ENCODE results near the gene MLPH. TPM values are rescaled to one million over a fixed set of nuclear protein-coding genes. Genes with fewer than 3 reads are reported as not detected.

MLPH gene
- total and polyA plus RNA-seq, 12 donors: 0.12 to 3.6 (median 0.84) TPM; not detected in 1

DNA sequence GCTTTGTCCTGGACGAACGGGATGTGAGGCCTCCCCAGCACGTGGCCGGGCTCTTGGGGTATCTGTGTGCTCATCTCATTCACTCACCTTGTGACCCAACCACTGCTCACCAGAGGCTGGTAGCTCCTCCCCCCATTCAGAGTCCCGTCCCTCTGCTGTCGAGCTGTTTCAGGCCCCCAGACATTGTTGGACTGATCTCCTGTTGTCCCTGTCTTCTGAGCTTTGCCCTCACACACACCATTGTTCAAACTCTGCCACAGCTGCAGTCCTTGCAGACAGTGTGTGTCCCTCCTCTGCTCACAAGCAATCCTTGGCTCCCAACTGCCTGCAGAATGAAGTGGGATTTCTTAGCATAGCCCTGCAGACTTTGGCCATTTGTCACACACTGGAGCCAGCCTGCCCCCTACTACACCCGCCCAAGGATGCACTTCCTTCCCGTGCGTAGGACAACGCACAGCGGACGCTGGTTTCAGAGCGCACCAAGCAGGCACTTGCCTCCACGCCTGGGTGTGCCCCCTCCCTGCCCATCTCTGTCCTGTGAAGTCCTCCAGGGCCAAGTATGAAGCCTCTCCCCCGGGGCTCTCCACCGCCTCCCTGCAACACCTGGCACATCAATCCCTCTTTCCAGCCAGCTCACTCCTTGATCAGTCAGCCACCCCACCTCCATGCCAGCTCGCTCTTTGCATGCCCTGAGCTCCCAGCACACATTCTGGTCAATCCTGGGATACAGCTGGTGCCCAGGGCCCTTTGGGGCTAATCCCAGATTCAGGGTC is 62.8 kb downstream of the MLPH start:
- TF ChIP-seq, protein P1, sequence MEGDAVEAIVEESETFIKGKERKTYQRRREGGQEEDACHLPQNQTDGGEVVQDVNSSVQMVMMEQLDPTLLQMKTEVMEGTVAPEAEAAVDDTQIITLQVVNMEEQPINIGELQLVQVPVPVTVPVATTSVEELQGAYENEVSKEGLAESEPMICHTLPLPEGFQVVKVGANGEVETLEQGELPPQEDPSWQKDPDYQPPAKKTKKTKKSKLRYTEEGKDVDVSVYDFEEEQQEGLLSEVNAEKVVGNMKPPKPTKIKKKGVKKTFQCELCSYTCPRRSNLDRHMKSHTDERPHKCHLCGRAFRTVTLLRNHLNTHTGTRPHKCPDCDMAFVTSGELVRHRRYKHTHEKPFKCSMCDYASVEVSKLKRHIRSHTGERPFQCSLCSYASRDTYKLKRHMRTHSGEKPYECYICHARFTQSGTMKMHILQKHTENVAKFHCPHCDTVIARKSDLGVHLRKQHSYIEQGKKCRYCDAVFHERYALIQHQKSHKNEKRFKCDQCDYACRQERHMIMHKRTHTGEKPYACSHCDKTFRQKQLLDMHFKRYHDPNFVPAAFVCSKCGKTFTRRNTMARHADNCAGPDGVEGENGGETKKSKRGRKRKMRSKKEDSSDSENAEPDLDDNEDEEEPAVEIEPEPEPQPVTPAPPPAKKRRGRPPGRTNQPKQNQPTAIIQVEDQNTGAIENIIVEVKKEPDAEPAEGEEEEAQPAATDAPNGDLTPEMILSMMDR (IDR thresholded peaks at IDR 0.05): no peak
- no peak for TF ChIP-seq POLR2A (IDR thresholded peaks at IDR 0.05)
- Histone ChIP-seq H3K36me3 (replicated peaks in 1 of 2) (no peaks in the 10 kb centered on the region), H3K27ac (no peak overlapping the region), H3K27me3 (no peaks in the 10 kb centered on the region), H3K9me3 (replicated peaks in 1 of 3) (no peaks in the 10 kb centered on the region), H3K4me3 (no peak overlapping the region), H3K4me1 (replicated peaks in 1 of 2) (no peaks in the 10 kb centered on the region)
- DNase-seq: no peak
- 67 to 75% (median 73%) methylated on average over 8 to 17 of the region's 17 CpGs for WGBS, 4 donors
- intact Hi-C loops (cut with DNase I): no loop called here

DNA sequence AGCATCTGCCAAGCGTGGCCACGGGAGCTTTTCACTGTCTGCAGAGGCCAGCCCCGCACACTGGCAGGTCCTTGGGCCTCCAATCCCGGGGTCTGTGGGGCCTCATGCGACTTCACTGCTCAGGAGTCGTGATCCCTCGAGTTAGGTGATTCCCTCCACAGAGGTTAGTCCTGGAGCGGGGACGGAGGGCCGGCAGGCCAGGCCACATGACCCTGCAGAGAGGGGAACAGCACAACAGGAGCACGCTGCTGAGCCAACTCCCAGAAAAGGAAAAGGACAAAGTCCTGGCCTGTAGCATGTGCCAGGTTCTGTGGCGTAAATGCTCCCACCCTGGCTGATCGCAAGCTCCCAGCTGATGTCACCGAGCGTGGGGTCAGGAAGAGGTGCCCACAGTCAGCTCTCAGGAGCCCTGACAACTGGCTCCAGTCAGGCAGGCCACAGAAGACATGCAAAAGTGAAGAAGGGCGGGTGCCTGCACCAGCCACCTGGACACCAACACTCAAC is 64.1 kb downstream of the MLPH start:
- Histone ChIP-seq H3K27me3 (no peaks in the 10 kb centered on the region), H3K4me3 (no peak overlapping the region), H3K9me3 (replicated peaks in 1 of 3) (peaks cover 0 to 7% (median 0%) of the 10 kb centered on the region in 3 donors), H3K4me1 (replicated peaks in 1 of 2) (no peaks in the 10 kb centered on the region), H3K36me3 (replicated peaks in 1 of 2) (no peaks in the 10 kb centered on the region), H3K27ac (no peak overlapping the region)
- intact Hi-C loops (cut with DNase I): no loop called here
- WGBS, 4 donors: 78 to 95% (median 87%) methylated on average over 6 to 16 of the region's 16 CpGs
- no peak for TF ChIP-seq POLR2A (IDR thresholded peaks at IDR 0.05)
- DNase-seq: no peak

DNA sequence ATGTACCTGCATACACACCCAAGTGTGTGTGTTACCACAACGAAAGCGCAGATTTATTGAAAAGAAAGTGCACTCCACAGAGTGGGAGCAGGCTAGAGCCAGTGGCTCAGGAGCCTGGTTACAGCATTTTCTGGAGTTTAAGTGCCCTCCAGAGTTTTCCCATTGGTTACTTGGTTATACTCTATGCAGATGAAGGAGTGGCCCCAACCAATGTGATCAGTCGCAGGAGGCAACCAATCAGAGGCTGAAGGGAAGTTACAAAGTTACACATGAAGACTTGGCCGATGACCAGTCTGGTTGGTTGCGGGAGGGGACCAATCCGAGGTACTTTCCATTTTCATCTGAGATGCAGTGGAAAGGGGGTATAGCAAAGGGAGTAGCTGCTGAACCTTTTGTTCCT is 65.9 kb downstream of the MLPH start:
- peaks cover 0 to 7% (median 0%) of the 10 kb centered on the region in 3 donors for H3K9me3 ChIP-seq (replicated peaks in 1 of 3)
- intact Hi-C loops (cut with DNase I): no loop called here
- no peak for DNase-seq
- no peak overlapping the region for H3K27ac ChIP-seq
- no peak overlapping the region for H3K4me3 ChIP-seq
- H3K4me1 ChIP-seq (replicated peaks in 1 of 2): no peaks in the 10 kb centered on the region
- no peak for TF ChIP-seq POLR2A (IDR thresholded peaks at IDR 0.05)
- TF ChIP-seq, protein P1 (IDR thresholded peaks at IDR 0.05): no peak
- H3K36me3 ChIP-seq (replicated peaks in 1 of 2): no peaks in the 10 kb centered on the region
- H3K27me3 ChIP-seq: no peaks in the 10 kb centered on the region
- 83 to 96% (median 88%) methylated on average over 4 to 6 of the region's 6 CpGs for WGBS, 4 donors

DNA sequence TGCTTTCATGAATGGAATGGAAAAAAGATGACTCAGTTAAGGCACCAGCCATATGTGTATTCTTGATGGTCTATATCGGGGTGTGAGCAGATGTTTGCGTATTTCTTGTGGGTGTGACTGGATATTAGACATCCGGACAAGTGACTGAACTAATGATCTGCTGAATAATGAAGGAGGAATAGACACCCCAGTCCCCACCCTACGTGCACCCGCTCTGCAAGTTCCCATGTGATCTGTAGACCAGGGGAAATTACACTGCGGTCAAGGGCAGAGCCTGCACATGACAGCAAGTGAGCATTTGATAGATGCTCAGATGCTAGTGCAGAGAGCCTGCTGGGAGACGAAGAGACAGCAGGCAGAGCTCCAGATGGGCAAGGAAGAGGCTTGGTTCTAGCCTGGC is 66.9 kb downstream of the MLPH start:
- H3K36me3 ChIP-seq (replicated peaks in 1 of 2): no peaks in the 10 kb centered on the region
- no peaks in the 10 kb centered on the region for H3K4me1 ChIP-seq (replicated peaks in 1 of 2)
- no peak overlapping the region for H3K4me3 ChIP-seq
- no peak for TF ChIP-seq POLR2A (IDR thresholded peaks at IDR 0.05)
- 64 to 72% (median 67%) methylated on average over 6 to 7 of the region's 7 CpGs for WGBS, 4 donors
- DNase-seq: no peak
- intact Hi-C loops (cut with DNase I): no loop called here
- no peaks in the 10 kb centered on the region for H3K27me3 ChIP-seq
- no peak overlapping the region for H3K27ac ChIP-seq
- H3K9me3 ChIP-seq (replicated peaks in 1 of 3): peaks cover 0 to 7% (median 0%) of the 10 kb centered on the region in 3 donors

DNA sequence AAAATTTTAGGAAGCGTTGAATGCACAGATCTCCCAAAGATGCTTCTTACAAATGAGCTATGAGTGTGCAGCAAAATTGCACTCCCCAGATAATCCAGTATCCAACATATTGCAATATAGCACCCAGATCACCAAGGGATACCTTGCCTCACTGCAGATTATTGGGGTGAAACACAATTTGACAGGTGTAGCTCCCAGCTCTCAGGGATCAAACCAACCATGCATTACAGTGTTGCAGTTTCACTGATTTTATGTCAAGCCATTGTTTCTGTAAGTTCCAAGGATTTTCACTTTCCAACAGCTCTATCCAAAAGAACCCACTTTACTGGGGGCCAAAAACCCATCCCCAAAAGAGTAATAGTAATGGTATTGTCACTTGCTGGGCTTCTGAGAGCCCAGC is 68.5 kb downstream of the MLPH start:
- no peak for DNase-seq

More for the DNA sequence above, 68.5 kb downstream of the MLPH start:
- no peak overlapping the region for H3K4me3 ChIP-seq
- H3K4me1 ChIP-seq (replicated peaks in 1 of 2): no peaks in the 10 kb centered on the region
- H3K9me3 ChIP-seq (replicated peaks in 1 of 3): peaks cover 0 to 7% (median 0%) of the 10 kb centered on the region in 3 donors
- no peaks in the 10 kb centered on the region for H3K27me3 ChIP-seq
- intact Hi-C loops (cut with DNase I): no loop called here
- no peak overlapping the region for H3K27ac ChIP-seq
- H3K36me3 ChIP-seq (replicated peaks in 1 of 2): no peaks in the 10 kb centered on the region
- 93 to 100% (median 100%) methylated on average over 1 of the region's 1 CpG for WGBS, 4 donors
- no peak for TF ChIP-seq POLR2A (IDR thresholded peaks at IDR 0.05)
- TF ChIP-seq, protein P1 (IDR thresholded peaks at IDR 0.05): no peak
